Aorta (tissue), 5 donors: ENCODE data around the gene PKN3. TPM values are rescaled to one million over a fixed set of nuclear protein-coding genes. Genes with fewer than 3 reads are reported as not detected.
A peak's percentile ranks its signal among the peaks of the same experiment; 100 is the strongest.
"Not testable (repeated sequence)": the region's sequence is repeated elsewhere in the genome, so short reads cannot be mapped to it uniquely, and the experiment has no call there.

ENCODE experiments used
- ATAC-seq: fragments of 200-7000 bp; cut with Tn5 transposase; one replicate; pipeline ENCODE4 v1.9.1; 2022; ENCODE audit warnings: moderate library complexity; ENCODE audit not compliant: low FRiP score
- DNase-seq, 2 donors: peaks; one replicate each; pipeline ENCODE4 v3.0.0-alpha.2; 2020
- H3K27ac ChIP-seq, 2 donors: one replicate each; pipeline ENCODE4 v1.5.1; 2013; ENCODE audit warnings: low read length in 2 of 2, mild to moderate bottlenecking in 2 of 2, moderate library complexity in 2 of 2, control low read depth in 1 of 2, inconsistent platforms in 1 of 2, low read depth in 1 of 2
- H3K27me3 ChIP-seq, 2 donors: one replicate each; pipeline ENCODE4 v1.6.1; 2013; ENCODE audit warnings: control low read depth in 1 of 2, low read length in 1 of 2, mild to moderate bottlenecking in 1 of 2, moderate library complexity in 1 of 2; ENCODE audit not compliant: insufficient read depth in 2 of 2, control insufficient read depth in 1 of 2
- H3K36me3 ChIP-seq, 2 donors: one replicate each; pipeline ENCODE4 v1.6.1; 2013; ENCODE audit warnings: control low read depth in 1 of 2, low read length in 1 of 2, mild to moderate bottlenecking in 1 of 2; ENCODE audit not compliant: insufficient read depth in 2 of 2, control insufficient read depth in 1 of 2
- H3K4me1 ChIP-seq, 2 donors: one replicate each; pipeline ENCODE4 v1.6.1; 2013; ENCODE audit warnings: low read length in 2 of 2, control low read depth in 1 of 2, mild to moderate bottlenecking in 1 of 2, moderate library complexity in 1 of 2; ENCODE audit not compliant: insufficient read depth in 2 of 2, control insufficient read depth in 1 of 2
- H3K4me3 ChIP-seq, 2 donors: one replicate each; pipeline ENCODE4 v1.5.1; 2013; ENCODE audit warnings: low read length in 2 of 2, control low read depth in 1 of 2, mild to moderate bottlenecking in 1 of 2
- H3K9me3 ChIP-seq: one replicate; pipeline ENCODE4 v1.6.1; 2013; ENCODE audit warnings: mild to moderate bottlenecking, low read length; ENCODE audit not compliant: control insufficient read depth
- WGBS, 2 donors: extraction: QIAGEN DNeasy Blood & Tissue Kit; methylation state at CpG; one replicate each; pipeline ENCODE4 v1.1.7; 2013; 5-methylcytosine and 5-hydroxymethylcytosine counted together
- intact Hi-C, 2 donors: fragments of 100-400 bp; cut with DNase I; formaldehyde crosslinking; loops; one replicate each; pipeline versions ENCODE4 v1.14.2 to v1.15.0; 2022
- polyA plus RNA-seq, 2 donors: library from polyadenylated mRNA; stranded (reverse); fragments of 200-250 nt; gene quantifications; one replicate each; pipeline ENCODE4 v1.2.3, GENCODE V29; 2013
- total RNA-seq, 2 donors: library from RNA; stranded (reverse); fragmentation: NEBNext Ultra II Directional; extraction: Animal tissue kit (Norgen Biotek cat#: 25700); gene quantifications; one replicate each; pipeline ENCODE4 v1.2.1, GENCODE V29; 2021
- donor health status: healthy with polysubstance abuse.
- donor health status: Bipolar disorder and iron deficiency.
- donor health status: DM: no; HTN: no; CAD: no.
- donor health status: DM: no; HTN: no; CAD: no.
- donor health status: DM: yes; HTN: yes; CAD: no.

PKN3 gene
- total and polyA plus RNA-seq, 4 donors = 1.3 to 11.1 (median 4.8) TPM

- DNase-seq = peak; percentile 76 to 88
- Histone ChIP-seq H3K27ac (peak overlapping the region; percentile 67 to 77), H3K4me3 (peak overlapping the region; percentile 89 to 98), H3K36me3 (no peaks in the 10 kb centered on the region), H3K9me3 (no peaks in the 10 kb centered on the region), H3K4me1 (no peaks in the 10 kb centered on the region), H3K27me3 (no peaks in the 10 kb centered on the region)
- ATAC-seq = peak; percentile 5
- WGBS, 2 donors = 0 to 1% methylated on average over 1 to 79 of the region's 80 CpGs
- intact Hi-C loops = loop anchor here (2.0 to 5.0 kb wide), 2 partner anchors 33 to 52 kb away; partner anchors contain the start of gene DYNC2I2 (in 1 of the 2)
Measured at GRCh38 chr9:128689293-128689774, 13.0 kb upstream of the PKN3 start.

- no peaks in the 10 kb centered on the region for H3K36me3 ChIP-seq
- peak overlapping the region; percentile 89 to 98 for H3K4me3 ChIP-seq
- no peaks in the 10 kb centered on the region for H3K27me3 ChIP-seq
- no peaks in the 10 kb centered on the region for H3K9me3 ChIP-seq
- H3K27ac ChIP-seq = peak overlapping the region in 1 of 2 donors; percentile 67
- intact Hi-C loops = loop anchor here (2.0 to 5.0 kb wide), 2 partner anchors 33 to 53 kb away; partner anchors contain the start of gene DYNC2I2 (in 1 of the 2)
- ATAC-seq (no peak), DNase-seq (peak; percentile 51 to 82)
- WGBS, 2 donors = 1 to 2% methylated on average over 53 to 83 of the region's 83 CpGs
- H3K4me1 ChIP-seq = no peaks in the 10 kb centered on the region
Measured at GRCh38 chr9:128689820-128690683, 12.3 kb upstream of the PKN3 start.

- no peak overlapping the region for H3K27ac ChIP-seq
- H3K9me3 ChIP-seq = no peaks in the 10 kb centered on the region
- no peaks in the 10 kb centered on the region for H3K36me3 ChIP-seq
- peak overlapping the region; percentile 89 to 98 for H3K4me3 ChIP-seq
- no peak for ATAC-seq
- no peak for DNase-seq
- H3K4me1 ChIP-seq = no peaks in the 10 kb centered on the region
- WGBS, 2 donors = 19 to 24% methylated on average over 5 of the region's 5 CpGs
- no peaks in the 10 kb centered on the region for H3K27me3 ChIP-seq
- intact Hi-C loops = no loop called here
Measured at GRCh38 chr9:128690684-128691034, 11.6 kb upstream of the PKN3 start.

GRCh38 chr9:128693738-128694137 is 8.6 kb upstream of the PKN3 start:
- H3K36me3 ChIP-seq, H3K4me3 ChIP-seq, ATAC-seq, H3K9me3 ChIP-seq, H3K4me1 ChIP-seq, intact Hi-C loops, H3K27me3 ChIP-seq, DNase-seq, H3K27ac ChIP-seq: not testable (repeated sequence)
- WGBS, 2 donors = 78 to 82% methylated on average over 3 of the region's 3 CpGs

GRCh38 chr9:128694344-128694743 is 8.0 kb upstream of the PKN3 start:
- Histone ChIP-seq H3K27me3 (no peaks in the 10 kb centered on the region), H3K27ac (no peak overlapping the region), H3K4me3 (no peak overlapping the region), H3K9me3 (no peaks in the 10 kb centered on the region), H3K36me3 (no peaks in the 10 kb centered on the region), H3K4me1 (no peaks in the 10 kb centered on the region)
- ATAC-seq (no peak), DNase-seq (no peak)
- 81% methylated on average over 6 of the region's 6 CpGs for WGBS, 2 donors
- intact Hi-C loops = no loop called here

GRCh38 chr9:128696923-128697707 is 5.2 kb upstream of the PKN3 start:
- peak in 1 of 2 donors; percentile 25 for DNase-seq
- Histone ChIP-seq H3K9me3 (no peaks in the 10 kb centered on the region), H3K36me3 (no peaks in the 10 kb centered on the region), H3K27ac (no peak overlapping the region), H3K4me1 (no peaks in the 10 kb centered on the region), H3K27me3 (no peaks in the 10 kb centered on the region), H3K4me3 (no peak overlapping the region)
- ATAC-seq = no peak
- WGBS, 2 donors = 67 to 75% methylated on average over 8 of the region's 8 CpGs
- intact Hi-C loops = no loop called here

- intact Hi-C loops, H3K27me3 ChIP-seq: not testable (repeated sequence)
Measured at GRCh38 chr9:128699096-128699795, 3.1 kb upstream of the PKN3 start.

GRCh38 chr9:128701227-128701854 is 962 bp upstream of the PKN3 start:
- Histone ChIP-seq H3K27me3 (no peaks in the 10 kb centered on the region), H3K27ac (no peak overlapping the region), H3K4me3 (no peak overlapping the region), H3K36me3 (no peaks in the 10 kb centered on the region), H3K9me3 (no peaks in the 10 kb centered on the region), H3K4me1 (no peaks in the 10 kb centered on the region)
- WGBS, 2 donors = 81 to 84% methylated on average over 10 of the region's 10 CpGs
- DNase-seq (peak in 1 of 2 donors; percentile 59), ATAC-seq (no peak)
- intact Hi-C loops = no loop called here

More at GRCh38 chr9:128699096-128699795, 3.1 kb upstream of the PKN3 start:
- not testable (repeated sequence) for H3K9me3 ChIP-seq, H3K36me3 ChIP-seq, H3K4me3 ChIP-seq, H3K4me1 ChIP-seq, H3K27ac ChIP-seq, ATAC-seq
- 95 to 97% methylated on average over 29 to 30 of the region's 30 CpGs for WGBS, 2 donors
- peak; percentile 25 to 64 for DNase-seq
